EH (cell line): ENCODE measurements around the gene ANKRD27.
A peak's percentile ranks its signal among the peaks of the same experiment; 100 is the strongest.
"Not testable (repeated sequence)": the region's sequence is repeated elsewhere in the genome, so short reads cannot be mapped to it uniquely, and the experiment has no call there.

Experiments used
- DNase-seq: peaks from one replicate; pipeline ENCODE4 v3.0.0-alpha.2; 2015; ENCODE audit warnings: low read depth

The ANKRD27 gene

GRCh38 chr19:32674931-32675719, at the start of gene ANKRD27:
ANKRD27 (minus strand) TSS chr19:32675180; CDS start chr19:32659015, 16,165 bp downstream.
- peak; percentile 98 for DNase-seq

GRCh38 chr19:32720936-32721250, 45.9 kb upstream of the ANKRD27 start:
- no peak for DNase-seq

GRCh38 chr19:32720216-32720935, 45.4 kb upstream of the ANKRD27 start:
- DNase-seq, result no peak

GRCh38 chr19:32719611-32720059, 44.7 kb upstream of the ANKRD27 start, which contains the start of gene TDRD12:
TDRD12 (plus strand) TSS chr19:32719767; CDS start chr19:32720073, 306 bp downstream.
- no peak for DNase-seq

GRCh38 chr19:32718286-32718685, 43.3 kb upstream of the ANKRD27 start:
- no peak for DNase-seq

- DNase-seq, result no peak
Measured at GRCh38 chr19:32717496-32717895, 42.5 kb upstream of the ANKRD27 start.

GRCh38 chr19:32716203-32716602, 41.2 kb upstream of the ANKRD27 start:
- DNase-seq, result not testable (repeated sequence)

GRCh38 chr19:32711747-32712146, 36.8 kb upstream of the ANKRD27 start:
- no peak for DNase-seq

- no peak for DNase-seq
Measured at GRCh38 chr19:32709032-32709431, 34.1 kb upstream of the ANKRD27 start.

GRCh38 chr19:32708457-32708856, 33.5 kb upstream of the ANKRD27 start:
- no peak for DNase-seq

GRCh38 chr19:32704006-32704405, 29.0 kb upstream of the ANKRD27 start:
- DNase-seq, result not testable (repeated sequence)

- no peak for DNase-seq
Measured at GRCh38 chr19:32702010-32702409, 27.0 kb upstream of the ANKRD27 start.

GRCh38 chr19:32700129-32700528, 25.1 kb upstream of the ANKRD27 start:
- DNase-seq, result not testable (repeated sequence)

GRCh38 chr19:32696771-32697170, 21.8 kb upstream of the ANKRD27 start:
- DNase-seq, result not testable (repeated sequence)

GRCh38 chr19:32695506-32695905, 20.5 kb upstream of the ANKRD27 start:
- DNase-seq, result not testable (repeated sequence)

GRCh38 chr19:32694851-32695250, 19.9 kb upstream of the ANKRD27 start:
- DNase-seq, result not testable (repeated sequence)

- not testable (repeated sequence) for DNase-seq
Measured at GRCh38 chr19:32694316-32694715, 19.3 kb upstream of the ANKRD27 start.

GRCh38 chr19:32693151-32694108, 18.4 kb upstream of the ANKRD27 start:
- DNase-seq, result not testable (repeated sequence)

GRCh38 chr19:32692727-32693061, 17.7 kb upstream of the ANKRD27 start:
- no peak for DNase-seq

GRCh38 chr19:32691952-32692726, 17.2 kb upstream of the ANKRD27 start:
- DNase-seq, result peak; percentile 76

GRCh38 chr19:32691291-32691951, 16.4 kb upstream of the ANKRD27 start, which contains the start of gene NUDT19:
NUDT19 (plus strand) TSS chr19:32691821; CDS start chr19:32691961, 140 bp downstream.
- peak; percentile 92 for DNase-seq
